ENCODE results near the gene KCNG3.
A peak's percentile ranks its signal among the peaks of the same experiment; 100 is the strongest.

Gene KCNG3

GRCh38 chr2:42480402-42480801 lies 13.4 kb downstream of the KCNG3 start:
- no peak for DNase-seq

- DNase-seq, result no peak
Measured at GRCh38 chr2:42474765-42475454, 18.9 kb downstream of the KCNG3 start.

GRCh38 chr2:42470706-42471105 lies 23.1 kb downstream of the KCNG3 start:
- DNase-seq, result no peak

- DNase-seq, result peak; percentile 36
Measured at GRCh38 chr2:42464631-42465030, 29.2 kb downstream of the KCNG3 start.

GRCh38 chr2:42463570-42463969 lies 30.2 kb downstream of the KCNG3 start:
- DNase-seq, result no peak

GRCh38 chr2:42459296-42459695 lies 34.5 kb downstream of the KCNG3 start:
- no peak for DNase-seq

GRCh38 chr2:42458396-42458795 lies 35.4 kb downstream of the KCNG3 start:
- no peak for DNase-seq

GRCh38 chr2:42457011-42457410 lies 36.8 kb downstream of the KCNG3 start:
- DNase-seq, result no peak

GRCh38 chr2:42456126-42456839 lies 37.5 kb downstream of the KCNG3 start:
- no peak for DNase-seq

- DNase-seq, result no peak
Measured at GRCh38 chr2:42452545-42452944, 41.2 kb downstream of the KCNG3 start.

- DNase-seq, result no peak
Measured at GRCh38 chr2:42450136-42450535, 43.6 kb downstream of the KCNG3 start.

GRCh38 chr2:42449163-42450087 lies 44.4 kb downstream of the KCNG3 start:
- DNase-seq, result no peak

GRCh38 chr2:42448163-42448562 lies 45.6 kb downstream of the KCNG3 start:
- no peak for DNase-seq

GRCh38 chr2:42446503-42447271 lies 47.1 kb downstream of the KCNG3 start:
- DNase-seq, result no peak

- no peak for DNase-seq
Measured at GRCh38 chr2:42443718-42444399, 49.9 kb downstream of the KCNG3 start.

GRCh38 chr2:42442774-42443173 lies 51.0 kb downstream of the KCNG3 start:
- no peak for DNase-seq

GRCh38 chr2:42438685-42439084 lies 55.1 kb downstream of the KCNG3 start:
- no peak for DNase-seq

GRCh38 chr2:42436370-42436769 lies 57.4 kb downstream of the KCNG3 start:
- no peak for DNase-seq

GRCh38 chr2:42435628-42436027 lies 58.2 kb downstream of the KCNG3 start:
- DNase-seq, result no peak

- no peak for DNase-seq
Measured at GRCh38 chr2:42430188-42430587, 63.6 kb downstream of the KCNG3 start.

- DNase-seq, result no peak
Measured at GRCh38 chr2:42429352-42429751, 64.4 kb downstream of the KCNG3 start.

GRCh38 chr2:42425697-42426096 lies 68.1 kb downstream of the KCNG3 start:
- no peak for DNase-seq

All from DMS 273 treated with DMSO at 0.1 percent for 48 hours (cell line).